Astrocyte (in vitro differentiated cells and primary cell): ENCODE data around the gene RALY.

ENCODE experiments used
- EZH2 ChIP-seq: IDR thresholded peaks from 2 replicates; pipeline ENCODE4 v1.6.1; 2012; ENCODE audit warnings: mild to moderate bottlenecking, low read length, inconsistent platforms; ENCODE audit not compliant: insufficient read depth
- TF ChIP-seq, protein P1 (sequence below): IDR thresholded peaks from 2 replicates; pipeline ENCODE4 v1.5.1; 2011; ENCODE audit warnings: low read depth, mild to moderate bottlenecking, inconsistent platforms, low read length, moderate library complexity; ENCODE audit not compliant: insufficient read depth

DNA sequence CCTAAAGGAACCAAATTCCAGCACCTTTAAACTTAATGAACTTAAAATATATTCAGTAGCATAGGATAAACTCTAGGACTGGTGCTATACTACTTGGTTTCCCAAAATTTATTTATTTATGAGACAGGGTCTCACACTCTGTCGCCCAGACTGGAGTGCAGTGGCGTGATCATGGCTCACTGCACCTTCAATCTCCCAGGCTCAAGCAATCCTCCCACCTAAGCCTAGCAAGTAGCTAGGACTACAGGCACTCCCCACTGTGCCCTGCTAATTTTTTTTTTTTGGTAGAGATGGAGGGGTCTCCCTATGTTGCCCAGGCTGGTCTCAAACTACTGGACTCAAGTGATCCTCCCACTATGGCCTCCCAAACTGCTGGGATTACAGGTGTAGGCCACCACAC is 96.9 kb downstream of the RALY start:
- TF ChIP-seq, protein P1, sequence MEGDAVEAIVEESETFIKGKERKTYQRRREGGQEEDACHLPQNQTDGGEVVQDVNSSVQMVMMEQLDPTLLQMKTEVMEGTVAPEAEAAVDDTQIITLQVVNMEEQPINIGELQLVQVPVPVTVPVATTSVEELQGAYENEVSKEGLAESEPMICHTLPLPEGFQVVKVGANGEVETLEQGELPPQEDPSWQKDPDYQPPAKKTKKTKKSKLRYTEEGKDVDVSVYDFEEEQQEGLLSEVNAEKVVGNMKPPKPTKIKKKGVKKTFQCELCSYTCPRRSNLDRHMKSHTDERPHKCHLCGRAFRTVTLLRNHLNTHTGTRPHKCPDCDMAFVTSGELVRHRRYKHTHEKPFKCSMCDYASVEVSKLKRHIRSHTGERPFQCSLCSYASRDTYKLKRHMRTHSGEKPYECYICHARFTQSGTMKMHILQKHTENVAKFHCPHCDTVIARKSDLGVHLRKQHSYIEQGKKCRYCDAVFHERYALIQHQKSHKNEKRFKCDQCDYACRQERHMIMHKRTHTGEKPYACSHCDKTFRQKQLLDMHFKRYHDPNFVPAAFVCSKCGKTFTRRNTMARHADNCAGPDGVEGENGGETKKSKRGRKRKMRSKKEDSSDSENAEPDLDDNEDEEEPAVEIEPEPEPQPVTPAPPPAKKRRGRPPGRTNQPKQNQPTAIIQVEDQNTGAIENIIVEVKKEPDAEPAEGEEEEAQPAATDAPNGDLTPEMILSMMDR: no peak
- TF ChIP-seq EZH2: no peak
